CD8-positive, alpha-beta memory T cell (primary cell): ENCODE measurements around the gene TIMELESS. TPM values are rescaled to one million over a fixed set of nuclear protein-coding genes. Genes with fewer than 3 reads are reported as not detected.

Experiments used
- polyA plus RNA-seq: library from polyadenylated mRNA; unstranded; fragments of 300-500 nt; fragmentation: Illumina TruSeq; gene quantifications from one replicate; pipeline ENCODE4 v1.2.3, GENCODE V29; 2021
- total RNA-seq, 2 experiments: library from RNA; stranded (reverse); gene quantifications; one replicate each; pipeline ENCODE4 v1.2.3, GENCODE V29; 2021

TIMELESS gene
- total and polyA plus RNA-seq, 3 experiments from 2014 or later = 3.9 to 64.1 (median 61.9) TPM

Other genes starting within 250 kb of the TIMELESS start
- 10 to 100 TPM; 41.2 to 42.3 TPM for gene RNF41, start 227.5 kb downstream of the TIMELESS start, total RNA-seq
- 47.4 TPM for gene RNF41, start 227.5 kb downstream of the TIMELESS start, polyA plus RNA-seq
- 100 to 1,000 TPM; 102 to 104 TPM for gene NABP2, start 225.1 kb downstream of the TIMELESS start, total RNA-seq
- 4.6 TPM for gene NABP2, start 225.1 kb downstream of the TIMELESS start, polyA plus RNA-seq
- gene SLC39A5, start 219.4 kb downstream of the TIMELESS start, total RNA-seq = under 1 TPM; 0.35 to 0.62 TPM
- gene SLC39A5, start 219.4 kb downstream of the TIMELESS start, polyA plus RNA-seq = not detected
- gene ANKRD52, start 191.0 kb downstream of the TIMELESS start, total RNA-seq = 10 to 100 TPM; 67.0 to 69.9 TPM
- gene ANKRD52, start 191.0 kb downstream of the TIMELESS start, polyA plus RNA-seq = 16.1 TPM
- gene COQ10A, start 182.5 kb downstream of the TIMELESS start, total RNA-seq = 10 to 100 TPM; 14.3 to 14.4 TPM
- 14.2 TPM for gene COQ10A, start 182.5 kb downstream of the TIMELESS start, polyA plus RNA-seq
- 100 to 1,000 TPM; 279 to 286 TPM for gene CS, start 149.1 kb downstream of the TIMELESS start, total RNA-seq
- gene CS, start 149.1 kb downstream of the TIMELESS start, polyA plus RNA-seq = 78.8 TPM
- 100 to 1,000 TPM; 165 to 167 TPM for gene CNPY2, start 133.4 kb downstream of the TIMELESS start, total RNA-seq
- 188 TPM for gene CNPY2, start 133.4 kb downstream of the TIMELESS start, polyA plus RNA-seq
- 10 to 100 TPM; 36.6 to 40.4 TPM for gene PAN2, start 115.4 kb downstream of the TIMELESS start, total RNA-seq
- 5.4 TPM for gene PAN2, start 115.4 kb downstream of the TIMELESS start, polyA plus RNA-seq
- gene IL23A, start 110.5 kb downstream of the TIMELESS start, total RNA-seq = 10 to 100 TPM; 26.9 to 29.6 TPM
- 26.4 TPM for gene IL23A, start 110.5 kb downstream of the TIMELESS start, polyA plus RNA-seq
- 10 to 100 TPM; 61.6 to 63.5 TPM for gene STAT2, start 89.3 kb downstream of the TIMELESS start, total RNA-seq
- gene STAT2, start 89.3 kb downstream of the TIMELESS start, polyA plus RNA-seq = 65.0 TPM
- not detected for gene APOF, start 86.6 kb downstream of the TIMELESS start, total RNA-seq
- gene APOF, start 86.6 kb downstream of the TIMELESS start, polyA plus RNA-seq = not detected
- gene MIP, start 5.2 kb upstream of the TIMELESS start, total RNA-seq = not detected
- gene MIP, start 5.2 kb upstream of the TIMELESS start, polyA plus RNA-seq = 0.07 TPM
- gene SPRYD4, start 19.2 kb upstream of the TIMELESS start, total RNA-seq = 1 to 10 TPM; 3.7 to 3.9 TPM
- 1.1 TPM for gene SPRYD4, start 19.2 kb upstream of the TIMELESS start, polyA plus RNA-seq
- gene GLS2, start 38.7 kb upstream of the TIMELESS start, total RNA-seq = 1 to 10 TPM; 2.3 to 2.5 TPM
- 3.2 TPM for gene GLS2, start 38.7 kb upstream of the TIMELESS start, polyA plus RNA-seq
- gene RBMS2, start 72.4 kb upstream of the TIMELESS start, total RNA-seq = 1 to 10 TPM; 3.5 to 4.7 TPM
- gene RBMS2, start 72.4 kb upstream of the TIMELESS start, polyA plus RNA-seq = 1.4 TPM
- 10 to 100 TPM; 87.3 to 89.1 TPM for gene BAZ2A, start 180.9 kb upstream of the TIMELESS start, total RNA-seq
- gene BAZ2A, start 180.9 kb upstream of the TIMELESS start, polyA plus RNA-seq = 36.4 TPM
- gene ATP5F1B, start 196.6 kb upstream of the TIMELESS start, total RNA-seq = 100 to 1,000 TPM; 925 to 960 TPM
- gene ATP5F1B, start 196.6 kb upstream of the TIMELESS start, polyA plus RNA-seq = 828 TPM
- 100 to 1,000 TPM; 431 to 437 TPM for gene PTGES3, start 238.9 kb upstream of the TIMELESS start, total RNA-seq
- gene PTGES3, start 238.9 kb upstream of the TIMELESS start, polyA plus RNA-seq = 242 TPM